Stimulated activated CD8-positive, alpha-beta memory T cell treated with anti-CD3 and anti-CD28 coated beads, Interleukin-4, amount 100 ng/mL, for 1 hour (primary cell): ENCODE measurements around the gene LY9.
A peak's percentile ranks its signal among the peaks of the same experiment; 100 is the strongest.

ENCODE experiments used
- DNase-seq, 2 donors: peaks; one replicate each; pipeline ENCODE4 v3.0.0-alpha.2; 2020; ENCODE audit warnings: low read depth in 2 of 2, low spot score in 1 of 2

LY9 gene, protein sequence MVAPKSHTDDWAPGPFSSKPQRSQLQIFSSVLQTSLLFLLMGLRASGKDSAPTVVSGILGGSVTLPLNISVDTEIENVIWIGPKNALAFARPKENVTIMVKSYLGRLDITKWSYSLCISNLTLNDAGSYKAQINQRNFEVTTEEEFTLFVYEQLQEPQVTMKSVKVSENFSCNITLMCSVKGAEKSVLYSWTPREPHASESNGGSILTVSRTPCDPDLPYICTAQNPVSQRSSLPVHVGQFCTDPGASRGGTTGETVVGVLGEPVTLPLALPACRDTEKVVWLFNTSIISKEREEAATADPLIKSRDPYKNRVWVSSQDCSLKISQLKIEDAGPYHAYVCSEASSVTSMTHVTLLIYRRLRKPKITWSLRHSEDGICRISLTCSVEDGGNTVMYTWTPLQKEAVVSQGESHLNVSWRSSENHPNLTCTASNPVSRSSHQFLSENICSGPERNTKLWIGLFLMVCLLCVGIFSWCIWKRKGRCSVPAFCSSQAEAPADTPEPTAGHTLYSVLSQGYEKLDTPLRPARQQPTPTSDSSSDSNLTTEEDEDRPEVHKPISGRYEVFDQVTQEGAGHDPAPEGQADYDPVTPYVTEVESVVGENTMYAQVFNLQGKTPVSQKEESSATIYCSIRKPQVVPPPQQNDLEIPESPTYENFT

DNA sequence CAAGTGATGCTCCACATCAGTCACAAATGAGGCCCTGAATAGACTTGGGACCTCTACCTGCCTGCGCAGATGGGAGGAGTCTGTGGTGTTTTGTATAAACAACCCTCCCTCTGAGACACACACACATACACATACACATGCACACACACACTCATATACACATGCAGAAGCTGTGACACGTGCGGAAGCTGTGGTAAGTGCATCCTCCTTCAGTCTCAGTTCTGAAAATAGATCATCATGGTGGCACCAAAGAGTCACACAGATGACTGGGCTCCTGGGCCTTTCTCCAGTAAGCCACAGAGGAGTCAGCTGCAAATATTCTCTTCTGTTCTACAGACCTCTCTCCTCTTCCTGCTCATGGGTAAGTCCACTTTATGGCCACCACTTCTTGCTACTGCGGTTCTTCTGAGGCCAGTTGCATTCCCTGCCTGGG, at the start of gene LY9:
TSS of gene LY9 (plus strand) at position 224 of the 433 bp plus-strand sequence. CDS start at position 238, 14 bp downstream.
- peak; percentile 41 to 59 for DNase-seq

DNA sequence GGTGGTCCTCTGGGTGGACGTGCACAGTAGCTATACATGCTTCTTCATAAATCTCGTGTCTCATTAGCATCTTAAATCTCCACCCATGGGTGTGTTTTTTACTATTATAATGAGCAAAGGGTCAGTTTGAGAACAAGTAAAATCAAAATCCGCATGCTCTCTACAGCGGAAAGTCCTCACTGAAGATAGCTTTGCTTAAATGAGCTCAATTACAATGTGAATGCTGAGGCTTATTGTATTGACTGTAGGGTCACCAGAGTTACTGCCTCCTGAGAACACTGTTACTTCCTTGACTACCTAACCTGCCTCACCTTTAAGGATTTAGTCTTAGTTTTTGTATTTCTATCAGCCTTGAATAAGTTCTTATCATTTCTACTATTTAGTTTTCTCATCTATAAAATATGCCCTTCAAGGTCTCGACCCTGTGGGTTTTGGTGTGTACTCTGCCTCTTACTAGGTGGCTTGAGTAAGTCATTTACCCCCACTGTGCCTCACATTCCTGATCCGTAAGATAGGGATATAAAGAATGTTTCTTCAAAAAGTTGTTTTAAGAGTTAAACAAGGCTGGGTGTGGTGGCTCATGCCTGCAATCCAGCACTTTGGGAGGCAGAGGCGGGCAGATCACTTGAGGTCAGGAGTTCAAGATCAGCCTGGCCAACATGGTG, 49.0 kb upstream of the LY9 start:
- no peak for DNase-seq

DNA sequence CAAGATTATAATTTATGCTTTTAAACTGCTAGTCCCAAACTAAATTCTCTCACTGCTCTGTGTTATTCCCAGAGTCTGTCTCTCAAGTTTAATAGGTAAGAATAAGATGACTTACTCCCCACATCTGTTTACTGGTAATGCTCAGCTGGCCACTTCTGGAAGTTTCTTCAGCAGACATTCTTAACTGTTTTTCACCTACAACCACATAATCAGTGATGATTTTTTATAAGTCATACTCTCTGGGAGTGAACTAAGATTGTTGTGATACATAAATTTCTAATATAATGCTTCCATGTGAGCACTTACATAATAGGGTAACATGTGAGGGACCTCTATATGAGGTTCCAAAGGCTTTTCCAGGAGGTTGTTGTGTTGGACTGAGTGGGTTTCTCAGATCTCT, 48.3 kb upstream of the LY9 start:
- no peak for DNase-seq

DNA sequence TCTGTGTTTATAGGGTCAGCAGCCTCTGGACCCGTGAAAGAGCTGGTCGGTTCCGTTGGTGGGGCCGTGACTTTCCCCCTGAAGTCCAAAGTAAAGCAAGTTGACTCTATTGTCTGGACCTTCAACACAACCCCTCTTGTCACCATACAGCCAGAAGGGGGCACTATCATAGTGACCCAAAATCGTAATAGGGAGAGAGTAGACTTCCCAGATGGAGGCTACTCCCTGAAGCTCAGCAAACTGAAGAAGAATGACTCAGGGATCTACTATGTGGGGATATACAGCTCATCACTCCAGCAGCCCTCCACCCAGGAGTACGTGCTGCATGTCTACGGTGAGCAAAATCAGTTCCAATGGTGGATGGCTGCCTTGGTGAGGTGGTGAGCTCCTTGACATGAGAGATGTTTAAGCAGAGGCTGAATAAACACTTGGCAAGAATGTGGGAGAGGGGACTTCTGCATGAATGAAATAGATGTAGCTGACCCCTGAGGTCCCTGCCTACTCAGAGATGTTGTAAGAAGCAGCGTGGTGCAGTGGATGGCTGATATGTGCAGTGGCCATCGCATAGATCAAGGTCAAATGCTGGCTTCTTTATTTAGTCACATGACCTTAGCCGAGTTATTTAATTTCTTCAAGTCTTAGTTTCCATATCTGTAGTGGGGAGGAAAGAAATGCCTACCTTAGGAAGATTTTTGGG, 47.6 kb upstream of the LY9 start:
- DNase-seq, result no peak

DNA sequence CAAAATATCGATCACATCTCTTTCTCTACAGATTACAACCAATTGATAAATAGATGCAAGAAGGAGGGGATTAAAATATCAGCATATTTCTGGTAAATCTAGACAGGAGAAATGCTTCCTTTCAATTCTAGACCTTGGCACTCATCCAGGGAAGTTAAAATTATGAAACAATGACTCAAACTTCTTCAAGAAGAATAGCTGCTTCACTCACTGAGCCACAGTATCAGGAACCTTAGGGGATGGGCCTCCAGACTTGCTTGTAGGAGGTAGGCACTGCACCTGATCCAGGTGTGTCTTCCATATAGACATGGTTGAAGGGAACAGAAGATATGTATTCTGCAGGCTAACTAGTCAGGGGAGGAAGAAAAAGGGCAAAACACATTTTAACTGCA, 47.1 kb upstream of the LY9 start:
- DNase-seq, result no peak

DNA sequence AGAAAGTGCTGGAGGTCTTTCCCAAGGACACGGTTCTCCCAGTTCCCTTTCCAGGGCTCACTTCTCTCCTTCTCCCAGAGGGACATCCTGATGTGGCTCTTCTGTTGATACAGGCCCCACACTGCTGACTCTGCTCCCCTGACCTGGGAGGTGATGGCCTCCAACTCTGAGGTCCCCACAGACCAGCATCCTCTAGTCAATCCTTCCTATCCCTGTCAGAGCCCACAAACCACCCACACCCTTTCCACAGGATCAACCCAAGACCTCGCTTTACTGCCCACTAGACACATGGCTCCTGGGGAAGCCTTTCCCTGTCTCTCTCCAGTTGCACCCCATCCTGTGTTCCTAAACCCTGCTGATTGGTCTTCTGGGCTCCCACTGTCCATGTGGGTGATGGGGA, 45.4 kb upstream of the LY9 start:
- DNase-seq, result no peak

DNA sequence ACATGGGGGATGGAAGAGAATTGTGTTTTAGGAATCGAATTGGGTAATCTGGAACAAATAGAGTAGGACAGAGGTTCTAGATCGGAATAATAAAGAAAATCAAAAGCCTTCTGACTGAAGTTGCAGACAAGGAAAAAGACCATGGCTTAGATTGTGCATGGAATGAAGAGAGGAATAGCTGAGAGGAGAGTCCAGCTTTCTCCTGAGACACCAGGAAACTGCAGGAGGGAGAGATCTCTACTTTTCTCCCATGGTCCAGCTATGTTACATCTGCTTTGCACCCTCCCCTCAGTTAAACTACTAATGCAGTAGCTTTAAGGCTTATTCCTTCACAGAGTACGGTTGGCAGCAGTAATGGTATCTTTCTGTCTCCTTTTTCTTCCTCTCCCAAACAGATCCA, 43.6 kb upstream of the LY9 start:
- no peak for DNase-seq

DNA sequence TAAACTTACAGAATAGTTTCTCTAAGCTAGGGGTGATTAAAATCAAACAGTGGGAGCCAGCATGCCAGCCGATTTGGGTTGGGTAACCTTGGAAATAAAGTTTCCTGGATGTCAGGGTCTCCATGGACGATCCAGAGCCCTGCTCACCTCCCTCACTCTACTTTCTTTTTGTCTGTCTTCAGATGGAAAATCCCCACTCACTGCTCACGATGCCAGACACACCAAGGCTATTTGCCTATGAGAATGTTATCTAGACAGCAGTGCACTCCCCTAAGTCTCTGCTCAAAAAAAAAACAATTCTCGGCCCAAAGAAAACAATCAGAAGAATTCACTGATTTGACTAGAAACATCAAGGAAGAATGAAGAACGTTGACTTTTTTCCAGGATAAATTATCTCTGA, 43.0 kb upstream of the LY9 start:
- DNase-seq, result no peak

DNA sequence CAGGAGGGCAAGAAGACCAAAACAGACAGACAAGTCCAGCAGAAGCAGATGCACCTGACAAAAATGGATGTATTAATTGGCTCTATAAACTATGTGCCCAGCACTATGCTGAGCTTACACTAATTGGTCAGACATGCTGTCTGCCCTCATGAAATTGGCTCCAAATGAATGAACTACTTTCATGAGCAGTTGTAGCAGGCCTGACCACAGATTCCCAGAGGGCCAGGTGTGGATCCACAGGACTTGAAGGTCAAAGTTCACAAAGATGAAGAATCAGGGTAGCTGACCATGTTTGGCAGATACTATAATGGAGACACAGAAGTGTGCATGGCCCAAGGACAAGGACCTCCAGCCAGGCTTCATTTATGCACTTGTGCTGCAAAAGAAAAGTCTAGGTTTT, 42.4 kb upstream of the LY9 start:
- no peak for DNase-seq

DNA sequence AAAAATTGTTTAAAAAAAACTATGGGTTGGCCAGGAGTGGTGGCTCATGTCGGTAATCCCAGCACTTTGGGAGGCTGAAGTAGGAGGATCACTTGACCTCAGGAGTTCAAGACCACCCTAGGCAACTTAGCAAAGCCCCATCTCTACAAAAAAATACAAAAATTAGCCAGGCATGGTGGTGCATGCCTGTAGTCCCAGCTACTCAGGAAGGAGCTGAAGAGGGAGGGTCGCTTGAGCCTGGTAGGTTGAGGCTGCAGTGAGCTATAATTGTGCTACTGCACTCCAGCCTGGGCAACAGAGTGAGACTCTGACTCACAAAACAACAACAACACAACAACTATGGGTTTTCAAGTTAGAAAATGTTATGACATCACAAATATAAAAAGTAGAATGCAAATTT, 40.5 kb upstream of the LY9 start:
- DNase-seq, result no peak

DNA sequence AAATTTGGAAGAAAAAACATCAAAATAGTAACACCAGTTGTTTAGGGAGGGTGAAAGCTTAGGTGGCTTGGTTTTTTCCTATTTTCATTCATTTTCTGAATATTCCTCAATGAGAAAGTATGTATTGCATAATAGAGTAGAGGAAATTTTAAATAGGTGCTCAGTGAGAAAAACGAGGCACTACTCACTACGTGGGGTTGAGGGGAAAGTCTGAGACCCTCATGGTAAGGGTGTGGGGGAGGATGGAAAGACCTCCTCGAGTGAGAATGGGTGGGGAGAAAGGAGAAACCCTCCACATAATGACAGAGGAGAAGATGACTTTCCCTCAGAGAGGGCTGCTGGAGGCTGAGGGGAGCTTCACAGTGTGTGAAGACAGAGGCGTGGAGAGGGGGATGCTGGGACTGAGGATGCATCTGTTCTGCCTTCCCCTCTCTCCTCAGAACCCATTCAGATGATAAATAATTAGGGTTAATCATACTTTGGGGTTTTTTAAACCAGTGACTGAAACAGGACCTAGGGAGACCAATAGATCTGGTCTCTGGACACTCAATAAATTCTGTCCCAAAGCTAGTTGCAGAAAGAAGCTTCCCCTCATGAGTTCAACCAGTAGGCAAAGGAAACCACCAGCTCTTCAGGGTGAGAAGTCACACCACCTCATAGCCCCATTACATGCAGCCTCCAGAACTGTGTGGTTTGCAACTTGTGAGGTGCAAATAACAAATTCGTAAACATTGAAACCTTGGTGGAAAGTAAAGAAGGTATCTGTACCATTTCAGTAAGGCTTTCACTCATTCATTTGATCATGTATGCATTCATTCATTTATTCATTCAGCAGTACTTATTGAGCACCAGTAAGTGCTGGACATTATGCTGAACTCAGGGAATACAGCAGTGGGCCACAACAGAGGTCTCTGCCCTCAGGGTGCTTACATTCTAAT, 39.8 kb upstream of the LY9 start:
- DNase-seq, result no peak

DNA sequence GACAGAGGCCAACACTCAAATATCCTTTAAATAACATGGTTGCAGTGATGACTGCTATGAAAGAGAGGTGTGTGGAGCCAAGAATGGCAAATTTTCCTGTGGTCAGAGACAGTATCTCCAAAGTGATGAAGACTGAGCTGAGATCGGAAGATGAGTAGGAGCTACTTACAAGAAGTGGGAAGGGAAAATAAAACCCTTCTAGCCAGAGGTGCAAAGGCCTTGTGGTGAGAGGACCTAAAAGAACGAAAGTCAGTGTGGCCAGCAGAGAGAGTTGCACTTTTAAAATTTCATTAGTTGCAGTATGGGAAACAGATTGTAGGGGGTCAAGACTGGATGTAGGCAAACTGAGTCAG, 39.1 kb upstream of the LY9 start:
- DNase-seq, result no peak

DNA sequence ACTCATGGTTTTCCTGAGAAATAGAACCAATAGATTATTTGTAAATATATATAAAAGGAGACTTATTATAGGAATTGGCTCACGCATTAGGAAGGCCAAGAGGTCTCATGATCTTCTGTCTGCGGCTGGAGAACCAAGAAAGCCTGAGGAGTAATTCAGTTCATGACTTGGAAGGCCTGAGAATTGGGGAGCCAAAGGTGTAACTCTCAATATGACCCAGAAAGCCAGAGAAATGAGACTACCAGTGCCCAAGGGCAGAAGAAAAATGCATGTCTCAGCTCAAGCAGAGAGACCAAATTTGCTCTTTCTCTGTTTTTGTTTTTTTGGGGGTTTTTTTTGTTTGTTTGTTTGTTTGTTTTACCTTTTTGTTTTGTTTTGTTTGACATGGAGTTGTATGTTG, 37.5 kb upstream of the LY9 start:
- DNase-seq, result no peak

DNA sequence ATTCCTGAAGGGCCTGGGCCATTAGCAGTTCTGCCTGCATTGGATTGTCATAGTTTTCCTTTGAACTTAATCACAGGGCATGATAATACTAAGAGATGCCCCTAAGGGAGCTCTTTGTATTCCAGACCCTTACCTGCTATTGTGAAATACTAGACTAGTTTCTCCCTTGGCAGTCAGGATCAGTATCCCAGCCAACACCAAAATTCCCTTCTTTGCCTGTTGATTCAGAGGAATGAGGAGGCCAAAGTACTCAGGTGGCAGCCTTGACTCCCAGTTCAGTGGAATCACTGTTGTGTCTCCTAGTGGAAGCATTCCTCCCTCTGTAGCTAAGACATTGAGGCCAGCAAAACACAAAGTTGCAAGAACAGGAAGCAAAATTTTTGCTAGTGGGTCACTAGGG, 36.2 kb upstream of the LY9 start:
- no peak for DNase-seq

DNA sequence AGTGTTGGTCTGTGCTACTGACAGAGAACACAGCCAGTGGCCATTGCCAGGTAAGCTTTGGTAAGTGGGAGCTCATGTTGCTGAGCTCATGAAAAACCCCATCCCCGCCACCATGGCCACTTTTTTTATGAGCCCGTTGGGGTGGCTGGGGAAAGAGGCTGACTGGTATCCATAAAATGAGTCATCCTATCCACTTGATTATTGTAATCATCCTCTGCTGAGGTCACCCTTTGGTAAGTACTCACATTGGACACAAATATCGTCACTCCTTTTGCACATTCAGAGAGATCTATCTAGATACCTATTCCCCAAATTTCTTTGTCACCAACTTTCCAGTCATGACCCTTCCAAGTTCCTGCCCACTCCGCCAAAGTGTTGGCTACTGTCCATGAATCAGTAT, 34.9 kb upstream of the LY9 start:
- no peak for DNase-seq

DNA sequence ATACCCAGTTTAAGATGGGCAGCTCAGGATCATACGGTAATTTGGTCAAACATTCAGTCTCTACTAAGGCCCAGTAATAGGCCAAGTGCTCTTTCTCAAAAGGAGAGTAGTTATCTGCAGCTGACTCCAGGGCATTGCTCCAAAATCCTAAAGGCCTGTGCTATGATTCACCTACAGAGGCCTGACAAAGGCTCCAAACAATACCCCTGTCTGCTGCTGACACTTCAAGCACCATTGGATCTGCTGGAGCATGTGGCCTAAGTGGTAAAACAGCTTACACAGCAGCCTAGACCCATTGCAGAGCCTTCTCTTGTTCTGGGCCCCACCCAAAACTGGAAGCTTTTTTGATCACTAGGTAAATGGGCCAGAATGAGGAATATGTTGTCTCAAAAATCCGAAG, 34.1 kb upstream of the LY9 start:
- no peak for DNase-seq

DNA sequence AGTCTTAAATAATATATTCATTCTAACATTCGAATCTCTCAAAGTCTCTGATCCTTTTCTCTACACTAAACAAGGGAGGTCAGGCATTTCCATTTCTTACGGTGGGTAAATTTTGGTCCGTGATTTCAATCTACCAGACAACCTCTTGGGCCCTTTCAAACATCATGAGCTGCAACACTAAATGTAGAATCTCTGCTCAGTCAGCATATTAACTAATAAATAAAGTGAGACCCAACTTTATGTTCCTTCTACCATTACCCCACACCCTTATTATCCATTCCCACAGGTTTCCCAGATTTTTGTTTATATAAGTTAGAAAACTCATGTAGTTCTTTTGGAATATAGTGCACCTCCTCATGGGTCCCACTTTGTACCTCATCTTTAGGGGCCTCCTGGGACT, 32.0 kb upstream of the LY9 start:
- no peak for DNase-seq

DNA sequence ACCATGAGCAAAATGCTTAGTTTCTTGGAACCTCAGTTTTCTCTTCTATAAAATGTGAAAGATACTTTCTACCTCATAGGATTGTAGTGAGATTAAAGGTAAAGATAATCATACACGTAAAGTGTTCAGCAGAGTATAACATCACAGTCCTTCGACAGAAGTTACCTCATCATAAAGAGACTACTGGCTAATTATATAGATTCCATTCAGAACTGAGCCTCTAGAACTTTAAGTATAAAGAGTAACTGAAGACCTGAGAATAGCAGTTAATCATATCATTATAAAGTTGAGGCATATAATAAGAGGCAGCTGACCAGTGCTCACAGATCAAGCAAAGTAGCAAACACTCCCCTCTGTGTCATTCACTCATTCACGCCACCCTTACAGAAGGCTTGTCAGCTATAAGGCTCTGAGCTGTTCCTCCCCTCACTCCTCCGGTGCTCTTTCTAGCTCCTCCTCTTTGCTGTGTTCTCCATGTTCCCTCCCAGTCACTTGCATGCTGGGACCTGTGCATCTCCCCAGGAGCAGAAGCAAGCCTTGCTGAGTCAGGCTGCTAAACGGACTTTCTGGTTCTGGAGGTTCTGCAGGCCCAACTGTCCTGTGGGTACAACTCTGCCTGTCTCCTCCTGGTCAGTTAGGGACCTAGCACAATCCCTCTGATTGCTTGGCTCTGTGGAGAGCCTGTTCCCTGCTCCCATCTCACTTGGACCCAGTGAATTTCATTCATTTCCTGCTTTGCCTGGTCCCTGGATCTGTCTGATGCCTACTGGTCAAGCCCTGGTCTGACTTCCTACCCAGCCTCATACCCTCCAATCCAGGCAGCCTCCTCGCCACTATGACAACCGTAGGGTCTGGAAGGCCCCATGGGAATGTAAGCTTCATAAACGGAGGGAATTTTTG, 28.3 kb upstream of the LY9 start:
- no peak for DNase-seq

DNA sequence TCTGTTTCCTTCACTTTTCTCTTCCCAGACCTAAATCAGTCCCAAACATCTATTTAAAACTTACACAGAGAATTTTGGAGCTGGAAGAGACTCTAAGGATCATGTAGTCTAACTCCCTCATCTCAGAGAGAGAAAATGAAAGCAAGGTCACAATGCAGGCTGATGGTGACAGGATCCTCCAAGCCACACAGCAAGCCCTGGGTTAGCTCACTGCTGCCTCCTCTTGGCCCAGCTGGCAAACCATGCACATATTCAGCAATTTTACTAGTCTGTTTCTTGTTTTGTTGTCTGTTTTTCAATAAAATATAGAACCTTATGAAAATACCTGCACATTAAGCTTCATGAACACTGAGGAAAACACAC, 27.7 kb upstream of the LY9 start:
- DNase-seq, result peak; percentile 53 to 71

DNA sequence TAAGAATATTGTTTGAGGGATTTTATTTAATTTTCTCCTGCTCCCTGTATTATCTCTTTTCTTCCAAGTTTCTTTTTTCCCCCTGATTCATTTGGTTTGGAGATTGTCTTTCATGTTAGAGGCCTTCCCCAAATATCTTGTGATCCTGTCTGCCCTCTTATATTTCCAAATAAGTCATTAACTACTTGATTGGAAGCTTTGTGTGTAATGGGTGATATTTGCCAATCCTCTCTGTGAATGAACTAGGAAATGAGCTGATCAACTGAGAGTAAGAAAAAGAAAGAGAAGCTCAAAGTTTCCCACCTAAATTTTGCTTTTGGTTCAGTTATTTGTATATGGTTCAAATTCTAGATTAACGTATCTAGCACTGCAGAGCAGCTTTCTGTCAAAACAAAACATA, 23.6 kb upstream of the LY9 start:
- no peak for DNase-seq
